AG04449 (cell line): Measurements from ENCODE around the gene SRPRA.

Experiments used
- CTCF ChIA-PET: fragments of 350-600 bp; formaldehyde crosslinking; extraction: SDS; loops from one replicate; lab custom pipeline; 2021; ENCODE audit warnings: antibody characterized with exemption; lab: Yijun Ruan, JAX
- POLR2A ChIA-PET: fragments of 400-600, 350-600 bp; formaldehyde crosslinking; extraction: SDS; loops from one replicate; lab custom pipeline; 2020; ENCODE audit warnings: antibody characterized with exemption, inconsistent platforms; lab: Yijun Ruan, JAX
- DNase-seq: peaks from one replicate; pipeline ENCODE4 v3.0.0-alpha.2; 2010; ENCODE audit warnings: low read depth, low spot score
- H3K4me3 ChIP-seq: 2 replicates; pipeline ENCODE4 v1.5.1; 2011; ENCODE audit warnings: low read depth, mild to moderate bottlenecking, control low read depth, low read length
- CTCF ChIP-seq: IDR thresholded peaks from one replicate; pipeline ENCODE4 v1.5.1; 2011; ENCODE audit warnings: mild to moderate bottlenecking, moderate library complexity, low read length, control low read depth, inconsistent platforms; ENCODE audit not compliant: insufficient read depth; ENCODE audit errors: missing control alignments

The SRPRA gene

DNA sequence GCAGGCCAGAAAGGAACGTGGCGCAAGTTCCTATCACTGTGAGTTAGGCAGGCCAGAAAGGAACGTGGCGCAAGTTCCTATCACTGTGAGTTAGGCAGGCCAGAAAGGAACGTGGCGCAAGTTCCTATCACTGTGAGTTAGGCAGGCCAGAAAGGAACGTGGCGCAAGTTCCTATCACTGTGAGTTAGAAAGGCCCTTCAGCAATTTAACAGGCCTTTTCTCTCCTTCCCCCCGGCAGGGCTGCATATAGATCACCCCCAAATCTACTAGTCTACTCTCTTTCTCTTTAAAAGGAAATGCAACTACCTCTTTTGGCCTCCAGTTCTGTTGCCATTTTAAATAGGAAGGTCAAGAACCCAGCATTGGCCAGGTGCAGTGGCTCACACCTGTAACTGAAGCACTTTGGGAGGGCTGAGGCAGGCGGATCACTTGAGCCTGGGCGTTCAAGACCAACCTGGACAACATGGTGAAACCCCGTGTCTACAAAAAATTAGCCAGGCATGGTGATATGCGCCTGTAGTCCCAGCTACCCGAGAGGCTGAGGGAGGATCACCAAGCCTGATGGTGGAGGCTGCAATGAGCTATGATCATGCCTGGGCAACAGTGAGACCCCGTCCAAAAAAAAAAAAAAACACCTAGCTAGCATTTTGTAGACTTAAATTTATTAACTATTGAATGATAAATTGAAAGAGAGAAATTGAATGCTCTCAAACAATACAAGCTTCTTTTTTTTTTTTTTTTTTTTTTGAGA, 42.2 kb downstream of the SRPRA start:
- no peak for DNase-seq
- ChIA-PET POLR2A (no interaction called here), CTCF (no interaction called here)

GRCh38 chr11:126225295-126225665, 43.4 kb downstream of the SRPRA start:
- no peak for TF ChIP-seq CTCF
- no peak for DNase-seq
- ChIA-PET POLR2A (no interaction called here), CTCF (interaction anchor here (0.6 to 1.6 kb wide), 2 partner anchors 15 to 302 kb away, joined by 3 to 6 read pairs; partner anchors contain the start of gene RPUSD4)
- no peak overlapping the region for H3K4me3 ChIP-seq

More for the DNA sequence above, 42.2 kb downstream of the SRPRA start:
- no peak overlapping the region for H3K4me3 ChIP-seq
- no peak for TF ChIP-seq CTCF

GRCh38 chr11:126224647-126225294, 43.9 kb downstream of the SRPRA start:
- CTCF ChIA-PET = interaction anchor here (0.6 to 1.6 kb wide), 2 partner anchors 14 to 302 kb away, joined by 3 to 6 read pairs; partner anchors contain the start of gene RPUSD4
- no peak for TF ChIP-seq CTCF
- POLR2A ChIA-PET = no interaction called here

DNA sequence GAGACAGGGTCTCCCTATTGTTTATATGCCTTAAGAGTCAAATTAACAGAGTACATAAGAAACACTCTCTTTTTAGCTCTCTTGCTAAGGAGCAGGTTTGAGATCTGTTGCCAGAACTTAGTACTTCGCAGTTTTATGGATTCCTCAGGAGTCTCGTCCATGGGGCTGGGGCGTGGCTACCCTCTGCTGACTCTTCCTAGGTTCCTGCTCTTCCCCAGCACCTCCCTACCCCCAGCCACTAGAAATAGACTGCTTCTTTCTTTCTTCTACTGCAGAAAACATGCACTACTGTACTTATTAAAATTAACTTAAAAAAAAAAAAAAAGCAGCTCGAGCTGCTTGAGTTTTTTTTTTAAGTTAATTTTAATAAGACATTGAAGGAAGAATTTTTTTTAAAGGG, 49.1 kb downstream of the SRPRA start:
- H3K4me3 ChIP-seq = no peak overlapping the region
- POLR2A ChIA-PET = no interaction called here
- TF ChIP-seq CTCF = no peak
- CTCF ChIA-PET = no interaction called here
- DNase-seq = no peak

More at GRCh38 chr11:126224647-126225294, 43.9 kb downstream of the SRPRA start:
- no peak for DNase-seq
- H3K4me3 ChIP-seq = no peak overlapping the region

GRCh38 chr11:126217491-126217890, 51.2 kb downstream of the SRPRA start:
- no peak for TF ChIP-seq CTCF
- POLR2A ChIA-PET = no interaction called here
- CTCF ChIA-PET = no interaction called here
- H3K4me3 ChIP-seq = no peak overlapping the region
- DNase-seq = no peak
